DMS114 treated with DMSO at 0.1 percent for 48 hours (cell line): ENCODE results near the gene TLL2.
A peak's percentile ranks its signal among the peaks of the same experiment; 100 is the strongest.

Experiments used
- DNase-seq: peaks from one replicate; lab custom pipeline; 2025; ENCODE audit not compliant: unreplicated experiment; lab: John Stamatoyannopoulos, UW

TLL2 gene

DNA sequence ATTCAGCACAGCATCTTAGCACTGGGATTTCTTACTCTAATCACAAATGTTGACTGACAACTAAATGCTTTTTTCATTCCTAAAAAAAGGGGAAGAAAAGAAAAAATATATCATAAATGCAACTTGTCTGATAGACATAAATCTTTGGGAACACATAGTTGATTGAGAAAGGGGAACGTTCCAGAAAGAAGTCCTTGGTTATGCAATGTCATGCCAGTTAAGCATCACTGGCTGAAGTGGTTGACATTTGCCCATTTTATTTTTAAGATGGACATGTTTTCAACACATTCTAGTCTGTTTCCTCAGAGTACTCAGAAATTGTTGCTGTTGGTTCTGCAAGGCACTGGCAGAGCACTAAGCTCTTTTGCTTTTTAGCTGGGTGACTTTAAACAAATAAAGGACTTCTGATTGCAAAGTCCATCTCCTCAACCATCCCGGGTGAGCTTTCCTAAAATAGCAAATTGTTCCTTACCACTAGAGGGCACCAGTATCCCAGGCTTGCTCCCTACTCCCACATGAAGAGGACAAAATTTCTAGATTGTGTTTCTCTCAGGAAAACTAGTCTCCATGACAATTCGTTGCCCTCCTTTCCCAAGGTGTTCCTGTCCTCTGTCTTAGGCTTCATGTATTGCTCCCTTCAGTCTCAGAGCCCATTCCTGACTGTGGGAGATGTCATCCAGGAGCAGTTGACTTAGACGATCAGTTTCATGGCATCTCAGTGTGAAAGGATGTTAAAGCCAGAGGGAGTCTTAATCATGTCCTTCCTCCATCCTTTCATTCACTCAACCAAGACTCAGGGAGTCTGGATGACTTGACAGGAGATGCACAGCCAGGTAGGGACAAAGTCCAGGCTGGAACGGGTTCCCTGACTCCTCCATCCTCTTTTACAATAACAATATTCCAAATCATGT lies 178.9 kb downstream of the TLL2 start:
- peak; percentile 63 for DNase-seq

DNA sequence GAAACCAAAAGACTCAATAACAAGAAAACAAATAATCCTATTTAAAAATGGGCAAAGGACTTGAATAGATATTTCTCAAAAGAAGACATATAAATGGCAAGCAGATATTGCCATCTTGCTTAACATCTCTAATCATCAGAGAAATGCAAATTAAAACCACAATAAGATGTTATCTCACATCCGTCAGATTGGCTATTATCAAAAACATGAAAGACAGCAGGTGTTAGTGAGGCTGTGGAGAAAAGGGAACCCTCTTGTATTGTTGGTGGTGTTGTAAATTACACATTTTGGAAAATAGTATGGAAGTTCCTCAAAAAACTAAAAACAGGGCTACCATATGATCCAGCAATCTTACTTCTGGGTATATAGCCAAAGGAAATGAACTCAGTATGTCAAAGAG lies 180.6 kb downstream of the TLL2 start:
- no peak for DNase-seq

DNA sequence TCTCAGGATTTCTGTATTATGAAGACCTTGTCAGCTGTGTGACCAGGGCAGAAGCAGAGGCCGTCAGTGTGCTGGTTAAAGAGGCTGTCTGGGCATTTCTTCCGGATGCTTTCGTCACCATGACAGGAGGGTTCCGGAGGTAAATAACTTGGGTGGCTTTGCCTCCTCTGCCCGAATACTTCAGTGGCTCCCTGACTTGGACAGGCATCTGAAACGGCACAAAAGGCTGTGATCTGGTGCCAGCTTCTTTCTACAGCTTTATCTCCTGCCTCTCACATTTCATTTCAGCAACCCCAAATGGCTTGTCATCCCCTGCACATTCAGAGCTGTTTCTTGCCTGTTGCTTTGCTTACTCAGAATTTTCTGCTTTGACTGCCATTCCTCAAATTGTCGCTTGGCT lies 186.3 kb downstream of the TLL2 start:
- DNase-seq: no peak

DNA sequence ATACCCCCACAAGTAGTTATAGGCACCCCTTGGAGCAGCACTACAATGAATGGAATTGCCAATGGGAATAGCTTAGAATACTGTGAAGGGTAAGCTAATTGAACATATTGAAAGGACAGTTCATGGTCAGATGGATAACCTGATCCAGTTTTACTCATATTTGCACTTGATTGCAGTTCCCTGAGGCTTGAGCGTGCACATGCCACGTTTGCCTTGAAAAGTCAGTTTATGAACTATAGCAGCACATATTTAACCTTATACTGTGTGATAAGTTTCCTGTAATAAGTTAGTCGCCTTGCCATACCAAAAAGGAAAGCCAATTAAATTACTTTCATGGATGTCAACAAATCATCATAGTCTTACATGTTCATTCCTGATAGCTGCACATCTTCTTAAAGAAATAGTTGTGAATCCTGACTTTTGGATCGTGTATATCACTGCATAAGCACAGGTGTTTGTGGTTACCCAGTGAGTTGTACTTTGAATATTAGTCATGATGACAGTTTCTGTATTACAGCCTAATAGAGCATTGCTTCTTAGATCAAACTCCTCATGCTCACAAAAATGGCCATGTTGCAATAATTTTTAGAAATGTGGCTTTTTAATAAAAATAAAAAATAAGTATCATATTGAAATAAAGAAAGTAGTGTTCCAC lies 187.9 kb downstream of the TLL2 start:
- no peak for DNase-seq

DNA sequence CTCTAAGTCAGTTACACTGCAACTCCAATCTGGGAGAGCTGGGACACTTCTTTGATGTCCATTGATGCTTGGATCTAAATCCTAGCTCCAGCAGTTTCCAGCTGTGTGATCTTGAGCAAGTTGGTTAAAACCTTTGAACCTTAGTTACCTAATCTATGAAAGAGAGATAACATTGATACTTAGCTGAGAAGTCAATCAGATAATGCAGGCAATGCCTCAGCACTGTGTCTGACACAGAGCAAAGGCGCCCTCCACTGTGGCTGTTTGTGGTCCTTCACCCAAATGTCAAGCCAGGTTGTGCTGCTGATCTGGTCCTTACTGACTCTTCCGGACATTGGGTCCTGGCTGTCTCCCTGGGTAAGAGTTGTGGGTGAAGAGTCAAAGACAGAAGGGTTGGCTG lies 189.3 kb downstream of the TLL2 start:
- DNase-seq: no peak

DNA sequence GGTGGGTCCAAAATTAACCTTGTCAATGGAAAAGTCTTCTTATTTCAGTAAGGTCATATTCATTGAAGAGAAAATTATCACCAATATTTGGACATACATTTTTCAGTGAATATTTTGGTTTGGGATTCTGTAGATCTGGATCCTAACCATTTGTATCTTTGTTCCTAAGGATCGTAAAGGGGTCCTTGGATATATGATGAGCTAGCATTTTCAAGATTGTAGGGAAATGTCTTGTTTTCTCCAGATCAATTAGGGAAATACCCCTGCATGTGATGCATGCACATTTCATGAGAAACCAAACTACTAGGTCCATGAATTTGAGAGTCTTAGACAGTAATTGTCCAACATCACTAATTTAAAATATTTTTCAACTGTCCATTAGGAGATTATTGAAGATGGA lies 191.5 kb downstream of the TLL2 start:
- DNase-seq: no peak

DNA sequence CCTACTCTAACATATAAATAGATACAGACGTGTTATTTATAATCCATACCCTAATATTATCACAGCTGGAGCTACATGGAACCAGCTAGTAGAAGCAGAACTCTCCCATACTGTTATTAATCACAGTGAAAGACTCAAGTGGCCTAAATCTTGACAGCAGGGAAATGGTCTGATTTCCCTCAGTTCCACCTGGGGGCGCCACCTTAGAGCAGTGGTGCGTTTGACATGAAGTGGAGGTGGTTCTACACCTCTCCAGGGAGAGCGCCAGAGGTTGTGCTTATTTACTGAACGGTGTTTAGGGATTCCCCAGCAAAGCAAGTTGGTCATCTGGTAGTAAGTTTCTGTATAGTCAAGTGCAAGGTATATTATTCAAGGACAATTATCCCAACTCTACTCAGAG lies 191.9 kb downstream of the TLL2 start:
- DNase-seq: no peak

DNA sequence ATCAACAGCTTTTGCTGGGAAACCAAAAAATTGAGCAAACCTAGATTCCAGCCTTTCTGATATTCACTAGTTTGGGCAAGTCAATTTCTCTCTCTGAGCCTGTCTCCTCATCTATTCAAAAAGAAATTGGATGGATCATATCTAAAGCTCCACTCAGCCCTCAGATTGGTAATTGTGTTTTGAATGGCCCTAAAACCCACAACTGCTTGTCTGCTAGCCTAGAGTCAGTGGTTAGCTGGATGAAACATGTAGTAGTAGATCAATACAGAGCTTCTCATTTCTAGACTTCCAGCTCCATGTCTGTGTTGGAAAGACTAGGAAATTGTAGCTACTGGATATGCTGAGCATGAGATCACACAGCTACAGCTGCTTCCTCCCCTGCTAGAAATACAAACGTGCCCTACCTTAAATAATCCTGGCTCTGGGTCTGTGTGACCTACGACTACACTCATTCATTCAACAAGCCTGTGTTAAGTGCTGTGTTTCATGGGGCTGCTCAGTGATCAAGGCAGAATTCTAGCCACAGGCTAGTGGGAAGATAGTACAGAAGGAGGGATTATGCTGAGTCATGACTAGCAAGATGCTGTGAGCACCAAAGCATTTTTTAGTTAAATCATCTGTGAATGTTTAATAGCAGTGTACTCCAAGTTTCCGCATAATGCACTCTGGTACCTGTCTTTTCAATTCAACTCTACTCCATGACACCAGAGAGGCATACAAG lies 193.8 kb downstream of the TLL2 start:
- DNase-seq: no peak

DNA sequence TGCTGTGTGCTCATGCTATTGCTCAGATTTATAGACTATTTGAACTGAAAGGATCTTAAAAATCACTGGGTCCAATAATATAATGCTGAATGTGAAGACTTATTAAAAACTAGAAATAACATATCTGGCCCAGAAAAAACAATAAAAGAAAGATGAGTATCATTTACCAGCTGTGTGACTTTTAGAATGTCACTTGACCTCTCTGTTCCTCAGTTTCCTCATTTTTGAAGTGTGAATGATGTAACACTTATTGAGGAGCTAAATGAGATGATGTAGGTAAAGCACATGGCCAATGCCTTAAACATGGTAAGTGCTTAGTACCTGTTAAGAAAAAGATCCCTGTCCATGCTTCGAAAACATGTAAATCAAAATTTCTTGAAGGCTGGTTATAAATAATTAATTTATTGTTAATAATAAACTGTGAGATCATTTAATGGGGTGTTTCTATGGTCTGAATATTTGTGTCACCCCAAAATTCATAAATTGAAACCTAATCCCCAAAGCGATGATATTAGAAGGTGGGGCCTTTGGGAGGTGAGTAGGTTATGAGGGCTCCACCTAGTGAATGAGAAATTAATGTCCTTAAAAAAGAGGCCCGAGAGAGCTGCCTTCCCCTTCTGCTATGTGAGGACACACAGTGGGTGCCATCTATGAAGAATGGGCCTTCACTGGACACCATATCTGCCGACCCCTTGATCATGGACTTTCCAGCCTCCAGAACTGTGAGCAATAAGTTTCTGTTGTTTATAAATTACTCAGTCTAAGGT lies 196.5 kb downstream of the TLL2 start:
- no peak for DNase-seq
